HG03378 (cell line): Measurements from ENCODE around the gene MKX.
"Not testable (repeated sequence)": the region's sequence is repeated elsewhere in the genome, so short reads cannot be mapped to it uniquely, and the experiment has no call there.

Experiments used
- ATAC-seq: cut with Tn5 transposase; IDR thresholded peaks from one replicate; pipeline ENCODE4 v1.9.1; 2021; ENCODE audit warnings: mild to moderate bottlenecking, moderate library complexity; ENCODE audit not compliant: unreplicated experiment

Gene MKX

DNA sequence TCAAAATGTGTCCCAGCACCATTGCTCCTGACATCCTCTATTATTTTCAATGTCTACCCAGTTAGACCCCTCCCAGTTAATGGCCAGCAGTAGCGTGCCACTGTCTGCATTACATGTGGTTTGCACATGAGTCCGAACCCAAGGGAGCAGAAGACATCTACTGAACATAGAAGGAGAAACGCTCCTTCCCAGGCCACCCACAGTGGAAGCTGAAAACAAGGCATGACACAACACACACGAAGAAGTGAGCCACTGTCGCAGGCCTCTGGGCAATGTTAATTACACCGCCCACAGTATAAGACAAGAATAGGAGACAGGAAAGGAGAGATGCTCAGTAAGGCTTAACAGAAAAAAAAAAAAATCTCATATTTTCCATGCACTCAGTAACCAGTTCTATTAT lies 50.5 kb downstream of the MKX start:
- no peak for ATAC-seq

DNA sequence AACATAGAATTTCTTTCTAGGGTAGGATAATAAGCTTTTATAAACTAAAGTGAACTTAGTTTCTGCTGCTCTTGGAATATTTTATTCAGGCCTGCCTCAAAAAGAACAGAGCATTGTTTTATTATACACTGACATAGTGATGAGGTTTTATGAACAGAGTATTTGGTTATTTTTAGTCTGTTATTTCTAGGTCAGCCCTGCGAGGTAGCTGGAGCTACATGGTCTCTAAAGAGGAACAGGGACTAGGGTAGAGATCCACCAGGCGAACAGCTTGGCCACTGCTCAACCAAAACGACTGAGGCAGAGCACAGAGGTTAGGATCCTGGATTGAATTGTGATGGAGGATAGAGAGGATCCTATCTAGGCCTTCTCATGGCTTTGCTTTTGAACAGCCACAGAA lies 53.0 kb downstream of the MKX start:
- no peak for ATAC-seq

DNA sequence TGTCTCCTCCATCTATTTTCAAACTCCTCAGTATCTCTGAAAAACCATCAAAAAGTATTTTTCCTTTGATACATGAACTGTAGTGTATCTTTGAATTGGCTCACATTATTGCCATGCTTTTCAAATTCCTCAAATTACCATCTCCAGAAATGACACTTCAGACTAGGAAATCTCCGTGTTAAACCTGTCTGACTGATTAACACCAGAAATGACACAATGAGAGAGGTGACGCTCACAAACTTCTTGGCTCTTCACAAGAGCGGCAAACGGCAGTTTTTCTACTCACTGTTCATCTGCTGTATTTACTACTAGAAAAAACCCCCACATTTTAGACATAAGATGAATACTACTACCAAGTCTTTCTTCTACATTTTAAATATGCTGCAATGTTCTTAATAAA lies 56.6 kb downstream of the MKX start:
- no peak for ATAC-seq

DNA sequence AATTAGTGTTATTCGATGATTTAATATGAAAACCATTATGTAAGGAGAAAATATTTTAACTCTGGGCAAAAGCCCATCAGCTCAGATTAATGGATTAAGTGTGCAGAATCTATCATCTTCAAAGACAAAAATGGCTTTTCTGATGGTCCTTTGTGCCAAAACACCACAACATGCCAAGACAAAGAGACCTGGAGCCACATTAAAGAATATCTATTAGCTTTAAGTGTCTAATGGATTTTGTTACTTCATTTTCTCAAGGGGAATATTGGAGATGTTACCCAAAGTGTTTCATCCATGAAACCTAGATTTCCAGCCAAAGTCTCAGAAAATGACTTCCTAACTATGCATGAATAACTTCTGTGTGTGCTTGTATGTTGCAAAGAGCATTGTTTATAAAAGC lies 57.3 kb downstream of the MKX start:
- ATAC-seq = no peak

DNA sequence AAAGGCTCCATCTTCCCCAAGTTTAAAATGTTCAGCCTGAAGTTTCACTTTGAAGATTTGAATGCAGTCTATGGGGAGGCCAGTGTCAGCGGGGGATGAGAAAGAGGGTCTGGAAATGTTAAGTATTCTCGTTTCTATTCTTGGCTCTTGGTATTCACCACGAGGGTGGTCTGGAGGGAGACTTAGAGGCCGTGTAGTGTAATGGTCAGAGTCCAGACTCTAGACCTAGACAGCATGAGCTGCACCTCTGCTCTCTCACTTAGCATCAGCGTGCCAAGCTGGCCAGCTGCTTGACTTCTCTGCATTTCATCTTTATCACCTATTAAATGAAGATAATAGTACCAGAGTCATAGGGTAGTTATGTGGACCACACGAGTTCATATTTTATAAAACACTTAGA lies 57.9 kb downstream of the MKX start:
- ATAC-seq = no peak

DNA sequence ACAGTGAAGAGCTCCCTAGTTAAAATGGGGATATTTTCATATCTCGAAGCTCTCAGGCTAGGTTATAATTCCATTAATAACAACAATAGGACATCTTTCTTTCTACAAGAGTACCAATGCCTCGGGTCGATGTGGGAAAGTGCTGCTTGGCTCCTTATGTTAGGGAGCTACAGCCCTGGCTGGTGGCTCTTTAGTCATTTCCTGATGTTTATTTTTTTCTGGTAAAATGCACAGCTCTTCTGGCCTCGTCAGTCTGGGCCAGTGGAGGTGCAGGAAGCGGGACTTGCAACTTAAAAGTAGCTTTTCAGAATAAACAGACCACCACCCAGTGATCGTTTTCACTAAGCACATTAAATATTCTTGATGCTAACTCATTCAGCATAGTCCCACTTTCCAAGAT lies 58.3 kb downstream of the MKX start:
- ATAC-seq = no peak

DNA sequence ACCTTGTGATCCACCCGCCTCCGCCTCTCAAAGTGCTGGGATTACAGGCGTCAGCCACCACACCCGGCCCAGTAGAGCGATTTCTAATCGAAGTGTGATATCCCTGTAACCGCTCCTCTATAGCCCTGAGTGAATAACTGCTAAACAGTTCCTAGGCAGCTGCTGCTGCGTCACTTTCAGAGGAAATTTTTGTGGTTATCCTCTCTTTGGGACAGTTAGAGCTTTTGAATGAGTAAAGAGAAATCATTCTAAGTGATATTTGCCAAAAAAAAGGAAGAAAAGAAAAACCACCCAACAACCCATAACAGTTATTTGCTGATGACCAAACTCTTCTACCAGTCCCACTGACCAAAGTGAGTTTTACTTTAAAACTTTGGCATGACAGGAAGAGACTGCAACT lies 59.9 kb downstream of the MKX start:
- ATAC-seq = no peak

DNA sequence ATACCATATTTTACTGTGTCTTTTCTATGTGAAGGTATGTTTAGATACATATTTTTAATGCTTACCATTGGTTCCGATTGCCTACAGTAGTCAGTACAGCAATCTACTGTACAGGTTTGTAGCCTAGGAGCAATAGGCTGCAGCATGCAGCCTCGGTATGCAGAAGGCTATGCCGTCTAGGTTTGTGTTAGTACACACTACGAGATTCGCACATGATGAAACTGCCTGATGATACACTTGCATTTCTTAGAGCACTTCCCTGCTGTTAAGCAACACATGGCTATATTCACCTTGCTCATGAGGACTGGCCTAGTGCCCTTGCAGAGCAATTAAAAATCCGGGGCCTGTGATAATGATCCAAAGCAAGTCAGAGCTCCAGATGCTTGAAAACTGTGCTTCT lies 62.4 kb downstream of the MKX start:
- ATAC-seq = no peak

DNA sequence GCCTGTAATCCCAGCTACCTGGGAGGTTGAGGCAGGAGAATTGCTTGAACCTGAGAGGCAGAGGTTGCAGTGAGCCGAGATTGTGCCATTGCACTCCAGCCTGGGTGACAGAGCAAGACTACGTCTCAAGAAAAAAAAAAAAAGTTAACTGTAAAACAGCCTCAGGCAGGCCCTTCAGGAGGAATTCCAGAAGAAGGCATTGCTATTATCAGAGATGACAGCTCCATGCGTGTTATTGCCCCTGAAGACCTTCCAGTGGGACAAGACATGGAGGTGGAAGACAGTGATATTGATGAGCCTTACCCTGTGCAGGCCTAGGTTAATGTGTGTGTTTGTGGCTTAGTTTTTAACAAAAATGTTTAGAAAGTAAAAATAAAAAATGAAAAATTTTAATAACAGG lies 63.8 kb downstream of the MKX start:
- ATAC-seq = not testable (repeated sequence)

DNA sequence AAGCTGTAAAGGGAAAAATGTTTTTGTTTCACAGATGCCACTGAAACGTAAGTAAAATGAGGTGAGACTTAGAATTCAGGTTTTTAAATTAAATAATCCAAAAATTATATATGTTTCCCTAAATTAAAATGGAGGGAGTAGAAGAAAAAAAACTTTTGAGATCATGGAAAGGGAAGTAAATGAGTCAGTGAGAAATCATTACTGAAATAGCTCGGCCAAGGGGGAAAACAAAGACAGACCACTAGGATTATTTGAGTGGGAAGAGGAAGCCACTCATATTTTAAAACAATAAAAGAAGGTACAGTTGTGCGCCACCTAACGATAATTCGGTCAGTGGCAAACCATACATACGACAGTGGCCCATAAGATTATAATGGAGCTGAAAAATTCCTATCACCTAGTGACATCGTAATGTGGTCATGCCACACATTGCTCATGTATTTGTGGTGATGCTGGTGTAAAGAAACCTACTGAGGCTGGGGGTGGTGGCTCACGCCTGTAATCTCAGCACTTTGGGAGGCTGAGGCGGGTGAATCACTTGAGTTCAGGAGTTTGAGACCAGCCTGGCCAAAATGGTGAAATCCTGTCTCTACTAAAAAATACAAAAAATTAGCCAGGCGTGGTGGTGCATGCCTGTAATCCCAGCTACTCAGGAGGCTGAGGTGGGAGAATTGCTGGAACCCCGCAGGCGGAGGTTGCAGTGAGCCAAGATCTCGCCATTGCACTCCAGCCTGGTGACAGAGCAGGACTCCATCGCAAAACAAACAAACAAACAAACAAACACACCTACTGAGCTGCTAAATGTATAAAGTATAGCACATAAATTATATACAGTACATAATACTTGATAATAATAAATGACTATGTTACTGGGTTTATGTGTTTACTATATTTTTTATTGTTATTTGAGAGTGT lies 64.7 kb downstream of the MKX start:
- ATAC-seq = no peak

DNA sequence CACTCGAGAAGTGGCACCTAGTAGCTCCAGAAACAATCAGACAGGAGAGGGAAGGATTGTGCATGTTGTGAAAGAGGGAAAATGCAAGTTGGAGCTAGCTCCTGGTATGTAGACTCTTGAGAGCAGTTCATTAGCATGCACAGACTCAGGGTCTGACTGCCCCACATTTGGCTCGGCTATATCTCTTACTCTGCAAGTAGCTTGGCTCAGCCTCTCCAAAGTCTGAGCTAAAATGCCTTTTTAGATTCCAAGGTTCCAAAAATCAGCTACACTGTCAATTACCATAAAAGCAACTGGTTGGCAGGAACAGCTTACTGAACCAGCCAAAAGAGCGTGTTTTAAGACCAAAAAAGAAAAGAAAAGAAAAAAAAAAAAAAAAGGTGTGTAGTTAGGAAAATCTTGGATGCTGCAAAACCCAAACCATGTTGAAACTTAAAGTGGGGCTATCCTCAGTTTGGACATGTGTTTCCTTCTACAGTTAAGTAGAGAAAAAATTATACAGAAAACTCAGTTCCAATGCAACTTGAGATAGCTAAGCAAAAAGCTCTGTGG lies 65.5 kb downstream of the MKX start:
- ATAC-seq = no peak

DNA sequence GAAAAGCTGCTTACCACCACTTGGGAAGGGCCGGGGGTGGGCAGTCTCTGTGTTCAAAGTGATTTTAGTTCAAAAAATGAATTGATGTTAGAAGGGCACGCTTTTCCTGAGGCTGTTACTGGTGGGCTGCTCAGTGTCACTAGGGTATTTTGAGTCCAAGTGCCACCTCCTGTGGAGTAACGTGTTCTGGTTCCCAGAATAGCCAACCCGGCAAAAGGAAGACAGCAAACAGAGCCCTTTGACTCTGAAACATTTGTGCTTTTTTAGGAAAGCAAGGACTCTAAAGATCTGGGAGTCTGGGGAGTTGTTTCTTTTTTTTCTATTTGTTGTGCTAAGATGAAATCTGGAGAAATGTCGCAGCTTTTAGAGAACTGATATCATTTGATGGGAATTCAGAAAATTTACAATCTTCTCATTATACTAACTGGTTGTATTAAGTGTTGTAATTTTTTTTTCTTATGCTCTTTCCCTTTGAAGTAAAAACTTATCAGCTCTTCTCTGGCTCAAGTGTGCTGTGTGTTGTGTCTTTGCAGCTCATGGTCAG lies 66.2 kb downstream of the MKX start:
- no peak for ATAC-seq

DNA sequence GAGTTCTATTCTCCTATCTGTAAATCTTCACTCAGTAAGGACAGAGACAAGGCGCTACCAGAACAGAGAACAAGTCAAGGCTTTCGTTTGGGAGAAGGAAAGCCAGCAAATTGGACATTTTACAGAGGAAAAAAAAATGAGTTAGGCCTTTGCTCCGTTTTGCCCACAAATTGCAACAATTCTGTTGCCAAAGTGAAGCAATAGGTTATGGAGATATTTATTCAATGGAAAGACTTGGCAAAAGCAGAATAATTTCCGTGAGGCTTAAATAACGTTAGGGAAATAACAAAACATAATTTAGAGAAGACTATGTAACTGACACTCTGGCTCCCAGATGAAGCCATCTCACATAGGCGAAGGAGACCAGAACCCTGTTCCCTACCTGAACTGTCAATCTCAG lies 67.5 kb downstream of the MKX start:
- no peak for ATAC-seq

DNA sequence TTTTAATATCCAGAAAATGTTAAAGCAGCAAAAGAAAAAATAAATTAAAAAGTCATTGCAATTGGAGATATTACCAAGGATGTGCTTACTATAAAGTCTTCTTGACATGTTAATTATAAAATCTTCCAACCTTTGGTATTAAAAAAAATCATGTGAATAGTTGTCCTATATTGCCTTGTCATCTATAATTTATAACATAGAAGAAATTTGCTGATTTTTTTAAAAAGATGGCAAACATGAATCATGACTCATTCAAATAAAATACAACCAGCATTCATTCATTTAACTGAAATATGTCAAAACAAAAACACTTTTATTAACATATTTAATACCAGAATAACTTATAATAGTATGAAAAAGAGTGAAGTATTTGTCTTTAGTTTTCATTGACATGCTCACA lies 72.6 kb downstream of the MKX start:
- ATAC-seq = no peak

DNA sequence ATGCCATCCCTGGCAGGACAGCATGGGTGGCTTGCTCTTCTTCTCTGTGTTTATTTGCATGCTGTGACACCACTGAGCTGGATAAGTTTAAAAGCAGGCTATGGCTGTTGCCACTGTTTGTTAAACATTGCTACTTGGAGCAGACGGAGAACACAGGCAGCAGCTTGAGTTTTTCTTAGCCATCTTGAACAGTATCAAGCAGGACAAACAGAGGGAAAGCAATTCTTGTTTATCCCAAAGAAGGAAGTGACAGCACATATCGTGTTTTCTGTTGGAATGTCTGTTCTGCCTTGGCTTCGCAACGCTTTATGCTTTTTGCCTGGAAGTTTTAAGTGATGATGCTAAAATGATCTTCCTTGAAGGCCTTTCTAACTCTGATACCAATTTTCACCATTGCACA lies 73.8 kb downstream of the MKX start:
- ATAC-seq = no peak

DNA sequence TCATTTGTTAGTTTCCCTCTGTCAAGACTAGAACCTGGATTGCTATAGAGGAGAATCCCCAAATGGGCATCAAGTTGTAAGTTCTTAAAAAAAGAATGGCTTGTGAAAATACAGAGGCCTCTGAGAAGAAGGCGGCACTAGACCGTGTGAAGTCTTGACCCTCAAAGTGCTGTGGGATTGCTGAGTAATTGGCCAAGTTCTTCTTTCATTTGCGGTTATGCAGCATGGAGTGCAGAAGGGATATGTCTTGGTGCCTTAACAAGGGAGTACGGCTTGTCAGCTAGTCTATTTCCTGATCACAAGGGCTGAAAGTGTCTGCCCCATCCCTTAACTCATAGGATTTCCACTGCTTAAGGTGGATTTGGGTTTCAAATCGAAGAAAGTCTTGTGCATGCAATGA lies 81.2 kb downstream of the MKX start:
- ATAC-seq = no peak

DNA sequence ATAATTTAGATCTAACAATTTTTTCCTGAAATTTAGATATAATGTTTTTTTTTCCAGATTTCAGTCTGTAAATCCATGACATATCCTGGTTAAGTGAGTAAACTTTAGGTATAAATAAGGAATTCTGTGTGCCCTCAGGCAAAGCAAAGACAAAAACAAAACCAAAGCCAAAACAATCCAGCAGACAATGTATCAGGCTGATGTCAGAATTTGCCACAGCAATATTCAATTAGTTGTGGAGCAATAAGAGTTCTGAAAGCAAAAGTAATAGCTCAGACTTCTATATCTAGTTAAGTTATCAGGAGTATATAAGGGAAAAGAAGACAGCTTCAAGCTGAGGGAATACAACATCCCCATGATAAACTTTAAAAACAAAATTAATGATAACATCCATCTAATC lies 82.0 kb downstream of the MKX start:
- no peak for ATAC-seq

DNA sequence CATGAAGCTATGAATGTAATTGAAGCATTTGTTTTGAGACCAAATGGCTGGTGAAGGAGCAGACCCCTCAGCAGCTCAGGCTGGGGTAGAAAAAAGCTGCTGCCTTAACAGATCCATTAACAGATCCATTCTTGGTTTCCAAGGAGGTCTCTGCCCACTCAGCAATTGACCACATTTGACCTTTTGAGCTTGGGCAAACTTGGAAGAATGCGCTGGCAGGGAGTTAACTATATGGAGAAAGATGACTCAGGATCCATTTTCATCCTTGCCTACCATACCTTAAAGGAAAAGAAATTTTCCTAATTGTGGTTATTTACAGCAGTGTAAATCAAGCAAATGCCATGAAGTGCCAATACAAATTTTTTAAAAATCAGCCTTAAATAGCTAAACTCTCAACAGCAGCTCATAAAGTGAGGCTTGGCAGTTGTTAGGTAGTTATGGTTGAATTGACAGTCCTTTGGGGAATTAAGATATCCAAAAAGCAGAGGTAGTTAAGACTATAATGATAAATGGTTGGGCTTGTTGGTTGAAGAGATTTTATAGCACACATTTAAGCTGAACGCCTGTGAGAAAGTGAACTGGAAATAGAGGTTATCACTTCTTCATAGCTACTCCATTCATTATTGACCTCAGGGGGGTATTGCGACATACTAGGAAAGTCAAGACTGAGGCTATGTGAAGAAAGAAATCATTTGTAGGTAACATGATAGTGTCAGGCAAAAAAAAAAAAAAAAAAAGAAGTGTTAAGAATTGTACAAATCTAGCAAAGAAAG lies 83.9 kb downstream of the MKX start:
- ATAC-seq = no peak

DNA sequence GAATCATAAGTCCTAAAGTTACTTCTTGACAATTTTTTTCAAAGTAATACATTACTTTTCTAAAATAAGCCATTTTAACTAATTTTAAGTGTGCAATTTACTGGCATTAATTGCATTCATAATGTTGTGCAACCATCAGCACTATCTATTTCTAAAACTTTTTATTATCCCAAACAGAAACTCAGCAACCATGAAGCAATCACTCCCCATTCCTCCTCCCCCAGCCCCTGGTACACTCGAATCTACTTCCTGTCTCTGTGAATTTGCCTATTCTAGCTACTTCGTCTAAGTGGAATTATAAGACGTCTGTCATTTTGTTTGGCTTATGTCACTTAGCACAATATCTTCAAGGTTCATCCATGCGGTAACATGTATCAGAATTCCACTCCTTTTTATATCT lies 84.9 kb downstream of the MKX start:
- ATAC-seq = no peak

DNA sequence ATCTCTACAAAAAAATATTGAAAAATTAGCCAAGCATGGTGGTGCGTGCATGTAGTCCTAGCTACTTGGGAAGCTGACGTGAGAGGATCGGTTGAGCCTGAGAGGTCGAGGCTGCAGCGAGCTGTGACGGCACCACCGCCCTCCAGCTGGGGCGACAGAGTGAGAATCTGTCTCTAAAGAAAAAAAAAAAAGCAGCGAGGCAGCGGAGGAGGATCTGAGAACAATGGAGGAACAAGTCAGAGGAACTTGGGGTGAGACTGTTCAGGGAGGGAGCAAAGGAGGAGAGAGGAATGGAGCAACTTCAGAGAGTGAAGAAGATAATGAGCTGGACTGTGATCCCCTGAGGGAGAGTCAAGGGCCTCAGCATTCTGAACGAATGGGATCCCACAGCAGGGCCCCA lies 85.4 kb downstream of the MKX start:
- ATAC-seq = no peak

DNA sequence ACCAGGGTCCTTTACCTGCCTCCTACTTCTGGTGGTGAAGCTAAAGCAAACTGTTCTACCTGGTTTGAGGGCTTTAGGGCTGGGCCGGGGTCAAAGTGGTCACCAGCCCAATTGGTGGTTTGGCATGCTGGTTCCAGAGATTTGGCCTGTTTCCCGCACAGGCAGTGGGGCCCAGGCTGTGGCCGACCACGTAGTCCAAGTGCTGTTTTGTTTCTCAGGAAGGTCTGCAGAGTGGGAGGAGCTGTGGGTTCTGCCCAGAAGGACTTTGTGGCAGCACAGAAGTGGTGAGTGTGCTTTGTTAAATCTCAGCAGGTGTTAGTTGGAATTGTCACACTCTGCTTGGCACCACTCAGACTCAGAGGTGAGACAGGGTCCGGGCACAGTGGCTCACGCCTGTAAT lies 85.8 kb downstream of the MKX start:
- ATAC-seq = no peak

DNA sequence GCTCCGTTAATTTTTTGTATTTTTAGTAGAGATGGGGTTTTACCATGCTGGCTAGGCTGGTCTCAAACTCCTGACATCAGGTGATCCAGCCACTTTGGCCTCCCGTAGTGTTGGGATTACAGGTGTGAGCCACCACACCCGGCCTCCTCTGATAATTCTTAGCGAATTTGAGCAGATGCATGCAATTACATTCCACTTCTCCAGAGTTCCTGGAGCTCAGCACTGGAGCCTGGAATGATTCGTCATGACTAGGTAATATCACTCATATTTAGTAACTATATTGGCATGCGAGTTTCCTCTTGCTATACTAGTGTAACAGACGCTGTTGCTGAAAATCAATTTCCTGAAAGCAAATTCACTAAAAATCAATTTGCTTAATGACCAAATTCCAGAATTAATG lies 86.8 kb downstream of the MKX start:
- no peak for ATAC-seq
